ENCODE measurements around the gene DLGAP4. TPM values are rescaled to one million over a fixed set of nuclear protein-coding genes. Genes with fewer than 3 reads are reported as not detected.

DLGAP4 gene
- total RNA-seq, 2 donors from 2014 or later, result 43.3 to 70.7 TPM

DNA sequence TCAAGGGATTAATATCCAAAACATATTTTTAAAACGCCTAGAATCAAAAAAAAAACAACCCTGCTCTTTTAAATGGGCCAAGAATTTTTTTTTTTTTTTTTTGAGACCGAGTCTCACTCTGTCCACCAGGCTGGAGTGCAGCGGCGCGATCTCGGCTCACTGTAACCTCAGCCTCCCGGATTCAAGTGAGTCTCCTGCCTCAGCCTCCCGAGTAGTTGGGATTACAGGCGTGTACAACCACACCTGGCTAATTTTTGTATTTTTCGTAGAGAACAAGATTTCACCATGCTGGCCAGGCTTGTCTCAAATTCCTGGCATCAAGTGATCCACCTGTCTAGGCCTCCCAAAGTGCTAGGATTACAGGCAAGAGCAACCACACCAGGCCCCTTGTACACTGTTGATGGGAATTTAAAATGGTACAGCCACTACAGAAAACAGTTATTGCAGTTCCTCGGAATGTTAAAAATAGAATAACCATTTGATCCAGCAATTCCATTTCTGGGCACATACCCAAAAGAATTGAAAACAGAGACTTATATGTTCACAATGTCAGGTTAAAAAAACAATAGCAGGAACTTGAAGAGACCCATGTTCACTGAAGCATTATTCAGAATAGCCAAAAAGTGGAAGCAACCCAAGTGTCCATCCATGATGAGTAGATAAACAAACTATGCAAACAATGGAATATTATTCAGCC lies 232.0 kb downstream of the DLGAP4 start:
- no peak overlapping the region for H3K4me3 Mint-ChIP-seq
- H3K36me3 Mint-ChIP-seq, result no peaks in the 10 kb centered on the region
- no peaks in the 10 kb centered on the region for H3K9me3 Mint-ChIP-seq
- H3K27me3 Mint-ChIP-seq, result no peaks in the 10 kb centered on the region
- H3K4me1 Mint-ChIP-seq (ENCODE audit: low read depth in 2 of 2), result no peaks in the 10 kb centered on the region
- no peak for DNase-seq (ENCODE audit: low spot score)
- ATAC-seq, result no peak
- no peak overlapping the region for H3K27ac Mint-ChIP-seq

DNA sequence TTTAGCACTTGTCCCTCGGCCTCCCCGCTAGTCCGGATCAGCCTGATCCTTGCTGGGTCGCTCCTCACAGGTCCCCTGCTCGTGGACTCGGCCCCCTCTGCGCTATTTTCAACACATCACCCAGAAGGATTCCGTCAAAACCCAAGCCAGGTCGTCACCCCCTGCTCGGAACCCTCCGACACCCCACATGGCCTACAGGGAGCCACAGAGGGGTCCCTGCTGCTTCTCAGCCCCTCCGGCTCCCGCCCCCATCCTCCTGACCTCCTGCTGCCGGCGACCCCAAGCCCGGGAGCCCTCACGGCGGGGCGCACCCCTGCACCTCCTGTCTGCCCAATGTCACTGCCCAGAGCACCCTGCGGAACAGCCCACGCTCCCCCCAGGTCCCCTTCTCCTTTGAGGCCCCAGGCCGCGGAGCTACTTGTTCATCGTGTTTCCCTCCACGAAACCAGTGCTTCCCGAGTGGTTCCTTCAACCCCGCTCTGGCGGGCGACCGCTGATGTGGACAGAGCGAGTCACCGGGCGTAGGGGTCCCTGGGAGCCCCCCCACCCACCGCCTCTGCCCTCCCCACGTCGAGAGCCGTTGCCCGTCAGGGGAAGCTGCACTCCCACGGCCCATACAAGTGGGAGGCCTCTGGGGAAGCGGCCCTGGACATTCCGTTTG lies 234.5 kb downstream of the DLGAP4 start:
- Mint-ChIP-seq H3K27ac (no peak overlapping the region), H3K4me1 (ENCODE audit: low read depth in 2 of 2) (no peaks in the 10 kb centered on the region), H3K36me3 (no peaks in the 10 kb centered on the region), H3K9me3 (no peaks in the 10 kb centered on the region), H3K4me3 (no peak overlapping the region), H3K27me3 (no peaks in the 10 kb centered on the region)
- ATAC-seq (peak in 1 of 2 donors; percentile 8), DNase-seq (ENCODE audit: low spot score) (no peak)

DNA sequence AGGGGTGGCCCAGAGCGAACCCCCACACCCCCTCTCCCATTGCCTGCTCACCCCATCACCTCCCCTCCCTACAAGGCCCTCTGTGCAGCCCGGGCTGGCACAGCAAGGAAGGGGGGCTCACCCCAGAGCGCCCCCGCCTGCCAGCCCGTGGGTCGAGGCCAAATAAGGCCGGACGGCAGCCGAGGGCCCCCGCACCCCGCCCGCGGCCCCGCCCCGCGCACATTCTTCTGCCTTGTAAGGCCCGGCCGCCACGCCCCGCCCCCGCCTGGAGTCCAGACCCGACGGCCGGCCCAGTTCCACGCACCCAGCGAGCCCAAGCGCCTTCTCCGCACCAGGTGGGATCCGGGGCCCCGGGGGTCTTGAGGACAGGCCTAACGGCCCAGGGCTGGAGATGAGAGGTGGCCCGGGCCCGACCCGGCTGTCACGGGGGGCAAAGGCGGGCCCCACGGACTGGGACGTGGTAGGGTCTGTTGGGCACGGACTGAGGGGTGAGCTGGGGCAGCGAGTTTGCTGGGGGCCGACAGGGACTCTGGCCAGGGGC lies 235.2 kb downstream of the DLGAP4 start, which contains the start of gene MYL9:
TSS of gene MYL9 (plus strand) at position 293 of the 541 bp plus-strand sequence. CDS start 3,366 bp downstream, outside the sequence.
- Mint-ChIP-seq H3K27ac (no peak within 1 kb of the TSS), H3K36me3 (no peaks in the 10 kb centered on the region), H3K27me3 (no peaks in the 10 kb centered on the region), H3K4me1 (ENCODE audit: low read depth in 2 of 2) (no peaks in the 10 kb centered on the region), H3K9me3 (no peaks in the 10 kb centered on the region), H3K4me3 (no peak within 1 kb of the TSS)
- DNase-seq (ENCODE audit: low spot score) (peak; percentile 72), ATAC-seq (peak; percentile 49 to 79)

DNA sequence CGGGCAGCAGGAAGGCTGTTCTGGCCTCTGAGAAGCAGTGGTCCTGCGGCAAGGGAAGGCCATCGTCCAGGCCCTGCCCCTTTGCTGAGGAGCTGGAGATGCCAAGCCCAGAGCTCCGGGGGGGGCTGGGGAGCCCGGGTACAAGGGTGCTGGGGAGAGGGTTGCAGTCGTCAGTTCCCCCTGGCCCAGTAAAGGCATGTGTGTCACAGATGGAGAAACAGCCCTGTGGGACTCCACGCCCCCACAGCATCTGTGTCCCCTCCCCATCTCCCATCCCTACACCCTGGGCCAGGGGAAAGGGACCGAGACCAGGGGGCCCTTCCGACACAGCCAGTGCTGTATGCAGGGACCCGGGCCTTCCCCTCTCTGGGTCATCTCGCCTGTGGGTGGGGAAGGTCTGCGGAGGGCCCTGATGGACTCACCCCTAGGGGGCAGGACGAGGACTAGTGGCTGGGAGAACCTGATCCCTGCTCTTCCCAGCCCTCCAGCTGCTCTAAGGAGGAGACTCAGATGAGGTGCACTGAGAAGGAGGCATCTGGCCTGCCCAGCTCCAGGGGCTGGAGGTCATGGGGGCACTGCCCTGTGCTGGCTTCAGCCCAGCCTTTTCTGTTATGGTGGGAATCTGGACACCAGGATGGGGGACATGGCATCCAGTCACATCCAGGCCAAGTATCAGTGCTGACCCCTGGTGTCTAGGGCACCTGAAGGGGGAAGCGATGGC lies 235.8 kb downstream of the DLGAP4 start:
- H3K27ac Mint-ChIP-seq, result no peak overlapping the region
- H3K9me3 Mint-ChIP-seq, result no peaks in the 10 kb centered on the region
- no peaks in the 10 kb centered on the region for H3K36me3 Mint-ChIP-seq
- no peaks in the 10 kb centered on the region for H3K4me1 Mint-ChIP-seq (ENCODE audit: low read depth in 2 of 2)
- ATAC-seq (no peak), DNase-seq (ENCODE audit: low spot score) (no peak)
- H3K4me3 Mint-ChIP-seq, result no peak overlapping the region
- H3K27me3 Mint-ChIP-seq, result no peaks in the 10 kb centered on the region

DNA sequence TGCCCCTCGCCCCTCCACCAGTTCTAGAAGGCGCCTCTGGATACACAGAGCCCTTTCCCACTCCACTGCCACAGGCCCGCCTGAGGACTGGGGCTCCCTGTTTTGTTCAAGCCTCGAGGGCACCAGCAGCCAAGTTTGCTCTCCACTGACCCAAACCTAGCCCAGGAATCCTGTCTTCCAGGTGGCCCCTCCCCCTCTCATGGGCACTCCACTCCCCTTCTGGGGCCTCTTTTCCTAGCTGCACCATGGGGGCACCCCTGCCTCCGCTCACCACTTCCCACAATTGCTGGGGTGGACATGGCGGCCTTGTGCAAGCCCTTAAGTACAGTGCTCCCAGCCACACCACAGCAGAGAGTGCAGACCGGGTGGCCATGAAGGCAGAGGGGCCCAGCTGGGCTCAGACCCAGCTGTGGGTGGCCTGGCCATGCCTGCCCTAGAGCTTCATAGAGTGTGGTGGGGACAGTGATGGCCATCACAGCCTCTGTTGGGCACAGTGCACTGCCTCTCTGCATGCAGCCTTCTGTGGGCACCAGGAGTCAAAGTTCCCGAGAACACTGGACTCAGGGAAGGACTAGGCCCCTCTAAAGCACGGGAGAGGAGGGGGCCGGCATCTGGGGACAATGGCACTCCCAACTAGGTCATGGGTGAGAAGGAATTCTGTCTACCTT lies 236.5 kb downstream of the DLGAP4 start:
- H3K27me3 Mint-ChIP-seq, result no peaks in the 10 kb centered on the region
- no peak for DNase-seq (ENCODE audit: low spot score)
- H3K27ac Mint-ChIP-seq, result no peak overlapping the region
- H3K9me3 Mint-ChIP-seq, result no peaks in the 10 kb centered on the region
- no peaks in the 10 kb centered on the region for H3K36me3 Mint-ChIP-seq
- H3K4me1 Mint-ChIP-seq (ENCODE audit: low read depth in 2 of 2), result no peaks in the 10 kb centered on the region
- ATAC-seq, result no peak
- H3K4me3 Mint-ChIP-seq, result no peak overlapping the region

DNA sequence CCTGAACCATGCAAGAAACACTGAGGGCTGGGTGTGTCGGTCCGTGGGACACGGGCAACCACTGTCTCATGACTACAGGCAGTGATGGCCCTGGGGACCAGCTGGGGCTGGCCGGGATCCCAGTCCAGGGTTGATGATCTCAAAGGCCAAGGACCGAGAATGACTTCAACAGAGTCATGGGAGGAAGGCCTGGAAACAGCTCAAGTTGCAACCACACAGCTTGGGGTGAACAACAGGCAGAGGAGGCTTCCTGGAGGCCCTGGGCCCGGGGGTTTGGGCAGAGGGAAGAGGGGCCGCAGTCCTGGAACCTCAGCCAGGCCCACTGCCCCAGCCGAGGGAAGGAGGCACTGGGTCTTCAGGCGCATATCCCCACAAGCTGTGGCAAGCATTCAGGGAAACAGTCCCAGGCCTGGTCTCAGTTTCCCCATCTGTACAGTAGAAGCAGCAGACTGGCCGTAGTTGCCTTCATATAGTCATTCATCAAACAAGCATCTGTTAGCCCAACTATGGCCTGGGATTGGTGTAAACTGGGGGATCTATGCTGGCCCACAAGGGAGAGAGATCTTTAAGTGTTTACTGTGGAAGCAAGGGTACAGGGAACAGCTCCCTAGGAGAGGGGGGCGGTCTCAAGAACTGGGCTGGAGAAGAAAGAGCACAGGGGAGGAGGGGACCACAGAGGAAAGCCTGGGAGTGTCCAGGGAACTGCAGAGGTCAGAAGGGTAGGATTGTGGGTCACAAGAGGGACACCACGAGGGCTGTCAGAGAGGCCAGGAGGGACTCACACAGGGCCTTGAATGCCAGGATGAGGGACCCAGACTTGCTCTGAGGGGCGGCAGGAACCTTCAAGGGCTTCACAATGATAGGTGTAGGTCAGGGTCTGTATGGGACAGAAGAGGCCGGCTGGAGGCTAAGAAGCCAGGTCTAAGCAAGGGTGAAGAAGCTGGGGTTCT lies 237.3 kb downstream of the DLGAP4 start:
- ATAC-seq (no peak), DNase-seq (ENCODE audit: low spot score) (no peak)
- no peaks in the 10 kb centered on the region for H3K4me1 Mint-ChIP-seq (ENCODE audit: low read depth in 2 of 2)
- no peak overlapping the region for H3K27ac Mint-ChIP-seq
- no peaks in the 10 kb centered on the region for H3K27me3 Mint-ChIP-seq
- no peaks in the 10 kb centered on the region for H3K9me3 Mint-ChIP-seq
- H3K36me3 Mint-ChIP-seq, result no peaks in the 10 kb centered on the region
- no peak overlapping the region for H3K4me3 Mint-ChIP-seq

DNA sequence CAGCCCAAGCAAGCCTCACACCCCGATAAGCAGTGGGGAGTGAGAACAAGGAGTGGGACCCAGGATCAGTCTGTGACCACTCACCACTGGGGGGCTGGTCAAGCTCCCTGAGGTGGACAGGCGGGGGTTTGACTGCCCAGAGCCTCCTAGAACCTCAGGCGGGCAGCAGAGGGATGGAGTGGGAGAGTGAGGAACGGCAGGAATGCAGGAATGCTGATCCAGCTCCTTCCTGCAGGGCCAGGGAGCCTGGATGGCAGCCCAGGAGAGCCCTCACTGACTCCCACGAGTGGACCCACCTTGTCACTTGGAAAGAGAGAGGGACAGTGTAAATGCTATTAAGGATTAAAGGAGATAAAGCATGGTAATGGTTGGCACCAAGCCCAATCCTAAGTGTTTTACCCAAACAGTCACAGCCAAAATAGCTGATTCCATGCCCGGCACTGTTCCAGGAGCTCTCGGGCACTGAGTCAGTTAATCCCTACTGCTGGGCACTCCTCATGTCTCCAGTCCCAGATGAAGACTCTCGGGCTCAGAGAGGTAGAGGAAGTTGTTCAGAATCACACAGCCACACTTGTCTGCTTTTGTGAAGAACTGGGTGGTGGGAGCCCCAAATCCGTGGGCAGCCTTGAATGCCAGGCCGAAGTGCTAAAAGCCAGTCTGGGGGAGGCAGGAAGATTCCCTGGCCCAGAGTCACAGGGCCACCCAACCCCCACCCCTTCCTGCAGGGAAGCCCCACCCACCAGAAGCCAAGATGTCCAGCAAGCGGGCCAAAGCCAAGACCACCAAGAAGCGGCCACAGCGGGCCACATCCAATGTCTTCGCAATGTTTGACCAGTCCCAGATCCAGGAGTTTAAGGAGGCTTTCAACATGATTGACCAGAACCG lies 238.2 kb downstream of the DLGAP4 start:
- no peaks in the 10 kb centered on the region for H3K36me3 Mint-ChIP-seq
- no peaks in the 10 kb centered on the region for H3K9me3 Mint-ChIP-seq
- H3K27ac Mint-ChIP-seq, result no peak overlapping the region
- no peaks in the 10 kb centered on the region for H3K27me3 Mint-ChIP-seq
- ATAC-seq (no peak), DNase-seq (ENCODE audit: low spot score) (no peak)
- no peaks in the 10 kb centered on the region for H3K4me1 Mint-ChIP-seq (ENCODE audit: low read depth in 2 of 2)
- H3K4me3 Mint-ChIP-seq, result no peak overlapping the region

DNA sequence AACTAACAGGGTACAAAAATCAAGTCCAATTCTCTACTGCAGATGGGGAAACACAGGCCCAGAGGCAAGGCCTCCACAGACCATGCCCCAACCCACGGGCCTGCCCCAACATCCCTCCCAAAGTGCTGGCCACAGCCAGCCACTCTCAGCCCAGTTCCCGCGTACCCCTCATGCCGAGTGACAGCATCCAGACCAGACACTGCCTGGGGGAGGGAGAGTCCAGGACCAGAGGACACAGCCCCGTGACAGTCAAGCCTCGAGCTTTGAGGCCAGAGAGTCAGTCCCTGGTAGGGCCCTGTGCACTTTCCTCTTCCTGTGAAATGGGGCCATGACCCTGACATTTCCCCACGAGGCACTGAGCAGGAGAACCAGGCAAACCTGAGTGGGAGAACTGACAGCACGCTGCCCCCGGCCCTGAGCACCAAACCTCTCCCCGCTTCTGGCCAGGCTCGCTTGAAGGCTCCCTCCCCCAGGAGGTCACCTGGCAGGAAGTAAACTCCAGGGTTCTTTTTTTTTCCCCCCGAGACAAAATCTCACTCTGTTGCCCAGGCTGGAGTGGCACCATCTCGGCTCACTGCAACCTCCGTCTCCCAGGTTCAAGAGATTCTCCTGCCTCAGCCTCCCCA lies 240.1 kb downstream of the DLGAP4 start:
- no peak overlapping the region for H3K27ac Mint-ChIP-seq
- no peak for ATAC-seq
- peak; percentile 20 for DNase-seq (ENCODE audit: low spot score)

DNA sequence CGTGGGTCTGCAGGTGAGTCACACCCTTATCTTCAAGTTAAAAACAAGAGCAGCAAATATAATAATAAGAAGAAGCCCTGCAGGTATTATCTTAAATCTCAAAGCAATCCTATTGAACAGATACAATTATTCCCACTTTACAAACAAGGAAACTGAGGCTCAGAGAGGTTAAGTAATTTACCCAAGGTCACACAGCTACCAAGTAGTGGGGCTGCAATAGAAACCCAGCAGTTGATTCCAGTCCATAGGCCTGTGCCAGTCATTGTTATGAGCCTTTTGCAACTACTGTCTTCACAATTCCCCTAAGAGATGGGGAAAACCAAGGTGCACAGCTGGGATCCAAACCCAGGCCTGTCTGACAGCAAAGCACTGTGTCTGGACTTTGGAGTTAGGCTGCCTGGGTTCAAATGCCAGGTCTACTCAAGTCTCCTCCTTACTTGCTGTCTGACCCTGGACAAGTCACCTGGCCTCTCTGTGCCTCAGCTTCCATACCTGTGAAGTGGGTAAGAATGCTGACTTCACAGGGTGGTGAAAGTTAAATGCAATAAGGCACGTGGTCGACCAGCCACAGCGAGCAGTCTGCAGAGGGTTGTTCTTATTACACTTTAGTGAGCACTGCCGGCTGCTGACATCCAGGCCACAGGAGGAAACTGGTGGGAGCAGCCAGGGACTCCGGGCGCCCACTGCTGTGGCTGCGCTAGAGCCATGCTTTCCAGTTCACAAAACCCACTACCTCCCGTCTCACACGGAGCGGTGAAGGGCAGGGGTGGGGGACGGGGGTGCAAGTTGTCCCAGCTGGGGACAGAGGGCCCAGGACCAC lies 241.3 kb downstream of the DLGAP4 start:
- H3K36me3 Mint-ChIP-seq, result no peaks in the 10 kb centered on the region
- no peak overlapping the region for H3K27ac Mint-ChIP-seq
- H3K27me3 Mint-ChIP-seq, result no peaks in the 10 kb centered on the region
- no peaks in the 10 kb centered on the region for H3K4me1 Mint-ChIP-seq (ENCODE audit: low read depth in 2 of 2)
- ATAC-seq (no peak), DNase-seq (ENCODE audit: low spot score) (no peak)
- H3K4me3 Mint-ChIP-seq, result no peak overlapping the region
- H3K9me3 Mint-ChIP-seq, result no peaks in the 10 kb centered on the region

More for the DNA sequence above, 240.1 kb downstream of the DLGAP4 start:
- H3K9me3 Mint-ChIP-seq, result no peaks in the 10 kb centered on the region
- no peak overlapping the region for H3K4me3 Mint-ChIP-seq
- no peaks in the 10 kb centered on the region for H3K27me3 Mint-ChIP-seq
- H3K36me3 Mint-ChIP-seq, result no peaks in the 10 kb centered on the region
- no peaks in the 10 kb centered on the region for H3K4me1 Mint-ChIP-seq (ENCODE audit: low read depth in 2 of 2)

DNA sequence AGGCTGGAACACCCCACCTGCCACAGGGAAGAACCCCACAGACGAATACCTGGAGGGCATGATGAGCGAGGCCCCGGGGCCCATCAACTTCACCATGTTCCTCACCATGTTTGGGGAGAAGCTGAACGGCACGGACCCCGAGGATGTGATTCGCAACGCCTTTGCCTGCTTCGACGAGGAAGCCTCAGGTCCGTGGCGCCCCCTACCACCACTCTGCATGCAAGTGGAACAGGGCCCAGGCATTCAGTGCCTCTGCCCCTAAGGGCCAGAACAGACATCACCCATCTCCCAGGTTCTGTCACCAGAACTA lies 241.8 kb downstream of the DLGAP4 start:
- H3K36me3 Mint-ChIP-seq, result no peaks in the 10 kb centered on the region
- DNase-seq (ENCODE audit: low spot score) (no peak), ATAC-seq (no peak)
- H3K27me3 Mint-ChIP-seq, result no peaks in the 10 kb centered on the region
- H3K27ac Mint-ChIP-seq, result no peak overlapping the region
- no peaks in the 10 kb centered on the region for H3K4me1 Mint-ChIP-seq (ENCODE audit: low read depth in 2 of 2)
- H3K4me3 Mint-ChIP-seq, result no peak overlapping the region
- H3K9me3 Mint-ChIP-seq, result no peaks in the 10 kb centered on the region

Data from natural killer cell treated with Interleukin-12 subunit alpha and Interleukin-12 subunit beta and Interleukin-15 and Interleukin-18, amount 100 ng/mL, for 72 hours (primary cell).